Caco-2 (cell line): ENCODE results near the gene TRNP1. TPM values are rescaled to one million over a fixed set of nuclear protein-coding genes. Genes with fewer than 3 reads are reported as not detected.

ENCODE experiments used
- BruUV-seq: library from RNA; stranded (reverse); fragments of 400-500 nt; replicated peaks from 2 replicates; lab custom pipeline; 2021; lab: Mats Ljungman, UMichigan
- CTCF ChIA-PET: fragments of 300-600 bp; sonication (Branson Sonifier 250); formaldehyde crosslinking; loops from one replicate; lab custom pipeline; 2022; ENCODE audit warnings: antibody characterized with exemption; lab: Charles Lee
- POLR2A ChIA-PET: fragments of 300-600 bp; sonication (Branson Sonifier 250); formaldehyde crosslinking; loops from one replicate; lab custom pipeline; 2022; ENCODE audit warnings: antibody characterized with exemption; lab: Charles Lee
- DNase-seq, 2 experiments: peaks; one replicate each; pipeline versions ENCODE4 v3.0.0 to v3.0.0-alpha.2; 2020 to 2022
- H3K27me3 ChIP-seq: replicated peaks from 2 replicates; pipeline ENCODE4 v1.6.0; 2011; ENCODE audit warnings: low read length; ENCODE audit not compliant: control insufficient read depth, insufficient read depth
- H3K36me3 ChIP-seq: 2 replicates; pipeline ENCODE4 v1.5.1; 2011; ENCODE audit warnings: low read length; ENCODE audit not compliant: control insufficient read depth, insufficient read depth
- H3K4me1 ChIP-seq: fragments of 250-450 bp; sonication (Bioruptor Pico); 2 replicates; pipeline ENCODE4 v1.5.1; 2020; ENCODE audit warnings: mild to moderate bottlenecking
- H3K4me3 ChIP-seq: 2 replicates; pipeline ENCODE4 v1.5.1; 2011; ENCODE audit warnings: low read depth, mild to moderate bottlenecking, control low read depth, low read length
- H3K9me3 ChIP-seq: fragments of 250-450 bp; sonication (Bioruptor Pico); 2 replicates; pipeline ENCODE4 v1.5.1; 2020; ENCODE audit warnings: mild to moderate bottlenecking, moderate library complexity
- H3K27ac Mint-ChIP-seq: one replicate; pipeline ENCODE4 v1.8.0; 2022; ENCODE audit warnings: mixed read lengths; ENCODE audit not compliant: unreplicated experiment
- H3K27me3 Mint-ChIP-seq: one replicate; pipeline ENCODE4 v1.8.0; 2022; ENCODE audit warnings: mixed read lengths; ENCODE audit not compliant: insufficient read depth, unreplicated experiment
- H3K36me3 Mint-ChIP-seq: one replicate; pipeline ENCODE4 v1.8.0; 2022; ENCODE audit warnings: mild to moderate bottlenecking, mixed read lengths; ENCODE audit not compliant: insufficient read depth, unreplicated experiment
- H3K4me1 Mint-ChIP-seq: one replicate; pipeline ENCODE4 v1.8.0; 2022; ENCODE audit warnings: low read depth, mixed read lengths; ENCODE audit not compliant: unreplicated experiment
- H3K4me3 Mint-ChIP-seq: one replicate; pipeline ENCODE4 v1.8.0; 2022; ENCODE audit warnings: mild to moderate bottlenecking, moderate library complexity, mixed read lengths; ENCODE audit not compliant: unreplicated experiment
- H3K9me3 Mint-ChIP-seq: one replicate; pipeline ENCODE4 v1.8.0; 2022; ENCODE audit warnings: mixed read lengths; ENCODE audit not compliant: unreplicated experiment
- CTCF ChIP-seq, 2 experiments: fragments of 200-600 bp in 1 of 2; IDR thresholded peaks; 1 replicate in 1 of 2; 2 replicates in 1 of 2; pipeline versions ENCODE4 v1.5.1 to v1.8.0; 2011 to 2022; ENCODE audit warnings: antibody characterized with exemption in 1 of 2, control low read depth in 1 of 2, inconsistent platforms in 1 of 2, low read depth in 1 of 2, low read length in 1 of 2, mild to moderate bottlenecking in 1 of 2, moderate library complexity in 1 of 2; ENCODE audit not compliant: insufficient read depth in 1 of 2, severe bottlenecking in 1 of 2, unreplicated experiment in 1 of 2
- intact Hi-C: fragments of 100-400 bp; cut with micrococcal nuclease; formaldehyde crosslinking; loops from one replicate; pipeline ENCODE4 v1.10.0; 2022; ENCODE audit not compliant: unreplicated experiment
- total RNA-seq: library from RNA; stranded (reverse); gene quantifications from 2 replicates; pipeline ENCODE4 v1.2.3, GENCODE V29; 2022

TRNP1 gene
- total RNA-seq, 1 experiment from 2014 or later: 23.6 TPM

- Mint-ChIP-seq H3K9me3 (no peaks in the 10 kb centered on the region), H3K4me3 (no peak overlapping the region), H3K4me1 (no peaks in the 10 kb centered on the region), H3K27ac (no peak overlapping the region), H3K36me3 (peaks cover 16% of the 10 kb centered on the region), H3K27me3 (no peaks in the 10 kb centered on the region)
- ChIA-PET CTCF (no interaction called here), POLR2A (interaction anchor here (0.7 kb wide), 1 partner anchor 51 kb away, joined by 6 read pairs; no protein-coding TSS in a partner anchor)
- Histone ChIP-seq H3K9me3 (no peaks in the 10 kb centered on the region), H3K4me3 (no peak overlapping the region), H3K27me3 (no peaks in the 10 kb centered on the region), H3K4me1 (0 out of 2 replicates have a peak, but pooled peaks cover 2% of the 10 kb centered on the region), H3K36me3 (peaks cover under 1% of the 10 kb centered on the region; the same call in 1 of the 2 replicates)
- TSS peak; percentile 10 for BruUV-seq
- intact Hi-C loops: no loop called here
- TF ChIP-seq CTCF (IDR thresholded peaks at IDR 0.05; ENCODE audit: insufficient read depth in 1 of 2, low read depth in 1 of 2, low read length in 1 of 2, severe bottlenecking in 1 of 2, unreplicated experiment in 1 of 2): no peak
- DNase-seq: no peak
These were observed 36.2 kb upstream of the TRNP1 start for GRCh38 chr1:26957306-26957705.

GRCh38 chr1:26959270-26959669 lies 34.2 kb upstream of the TRNP1 start:
- H3K27me3 Mint-ChIP-seq: no peaks in the 10 kb centered on the region

More at GRCh38 chr1:26959270-26959669, 34.2 kb upstream of the TRNP1 start:
- no TSS peak for BruUV-seq
- no peaks in the 10 kb centered on the region for H3K36me3 ChIP-seq
- Mint-ChIP-seq H3K36me3 (peaks cover 11% of the 10 kb centered on the region), H3K4me1 (no peaks in the 10 kb centered on the region), H3K4me3 (peak overlapping the region; percentile 84), H3K27ac (peak overlapping the region; percentile 89), H3K9me3 (no peaks in the 10 kb centered on the region)
- H3K4me1 ChIP-seq: 0 out of 2 replicates have a peak, but pooled peaks cover 2% of the 10 kb centered on the region
- intact Hi-C loops: no loop called here
- POLR2A ChIA-PET: interaction anchor here (1.0 kb wide), 1 partner anchor 45 kb away, joined by 3 read pairs; the partner anchor contains the start of gene NR0B2
- no peak for DNase-seq
- TF ChIP-seq CTCF (IDR thresholded peaks at IDR 0.05; ENCODE audit: insufficient read depth in 1 of 2, low read depth in 1 of 2, low read length in 1 of 2, severe bottlenecking in 1 of 2, unreplicated experiment in 1 of 2): no peak
- peak overlapping the region; percentile 90 for H3K4me3 ChIP-seq
- no peaks in the 10 kb centered on the region for H3K9me3 ChIP-seq
- H3K27me3 ChIP-seq: no peaks in the 10 kb centered on the region
- CTCF ChIA-PET: no interaction called here
